GM23338 (cell line): ENCODE measurements around the gene TINCR. TPM values are rescaled to one million over a fixed set of nuclear protein-coding genes. Genes with fewer than 3 reads are reported as not detected.

ENCODE experiments used
- ATAC-seq: fragments of 200-7000 bp; cut with Tn5 transposase; 3 replicates; pipeline ENCODE4 v1.9.1; 2020
- DNase-seq: peaks from one replicate; pipeline ENCODE4 v3.0.0-alpha.2; 2015; ENCODE audit warnings: low spot score
- H2AFZ ChIP-seq: fragments of 200-600 bp; sonication (generic); 2 replicates; pipeline ENCODE4 v1.8.0; 2016; ENCODE audit warnings: antibody characterized with exemption, mild to moderate bottlenecking, moderate library complexity
- H3F3A ChIP-seq: fragments of 200-600 bp; sonication (generic); replicated peaks from 2 replicates; pipeline ENCODE4 v1.8.0; 2017; ENCODE audit warnings: antibody characterized with exemption, mixed run types, low read depth
- H3K27ac ChIP-seq: fragments of 200-600 bp; sonication (generic); 2 replicates; pipeline ENCODE4 v1.6.1; 2016; ENCODE audit warnings: low read depth
- H3K27me3 ChIP-seq: fragments of 200-600 bp; sonication (generic); 2 replicates; pipeline ENCODE4 v1.8.0; 2016; ENCODE audit warnings: mild to moderate bottlenecking, mixed run types, moderate library complexity; ENCODE audit not compliant: insufficient read depth
- H3K36me3 ChIP-seq: fragments of 200-600 bp; sonication (generic); 2 replicates; pipeline ENCODE4 v1.8.0; 2016; ENCODE audit warnings: mild to moderate bottlenecking; ENCODE audit not compliant: insufficient read depth
- H3K4me1 ChIP-seq: fragments of 200-600 bp; sonication (generic); 2 replicates; pipeline ENCODE4 v1.8.0; 2016; ENCODE audit warnings: mild to moderate bottlenecking, moderate library complexity; ENCODE audit not compliant: insufficient read depth
- H3K4me2 ChIP-seq: fragments of 200-600 bp; sonication (generic); 2 replicates; pipeline ENCODE4 v1.7.1; 2017; ENCODE audit warnings: mixed run types
- H3K4me3 ChIP-seq: fragments of 200-600 bp; sonication (generic); 2 replicates; pipeline ENCODE4 v1.6.1; 2016; ENCODE audit warnings: mixed run types
- H3K79me2 ChIP-seq: fragments of 200-600 bp; sonication (generic); replicated peaks from 2 replicates; pipeline ENCODE4 v1.8.0; 2017; ENCODE audit warnings: mild to moderate bottlenecking; ENCODE audit not compliant: insufficient read depth
- H3K9me2 ChIP-seq: fragments of 200-600 bp; sonication (generic); 2 replicates; pipeline ENCODE4 v1.8.0; 2017; ENCODE audit not compliant: insufficient read depth
- H4K20me1 ChIP-seq: fragments of 200-600 bp; sonication (generic); replicated peaks from 2 replicates; pipeline ENCODE4 v1.8.0; 2017; ENCODE audit warnings: mild to moderate bottlenecking; ENCODE audit not compliant: insufficient read depth
- H3K27ac Mint-ChIP-seq: 2 replicates; pipeline ENCODE4 v1.8.0; 2020; ENCODE audit warnings: inconsistent platforms, mild to moderate bottlenecking, moderate library complexity, mixed read lengths
- H3K27me3 Mint-ChIP-seq: 3 replicates; pipeline ENCODE4 v1.8.0; 2022; ENCODE audit warnings: low read depth, mild to moderate bottlenecking, moderate library complexity, mixed read lengths, inconsistent platforms; ENCODE audit not compliant: insufficient read depth, poor library complexity
- H3K36me3 Mint-ChIP-seq: 3 replicates; pipeline ENCODE4 v1.8.0; 2021; ENCODE audit warnings: low read depth, mild to moderate bottlenecking, inconsistent platforms, moderate library complexity, mixed read lengths
- H3K4me1 Mint-ChIP-seq: 3 replicates; pipeline ENCODE4 v1.8.0; 2020; ENCODE audit warnings: mild to moderate bottlenecking, inconsistent platforms, mixed read lengths
- H3K4me3 Mint-ChIP-seq: 3 replicates; pipeline ENCODE4 v1.8.0; 2021; ENCODE audit warnings: moderate library complexity, mild to moderate bottlenecking, inconsistent platforms, mixed read lengths
- H3K9me3 Mint-ChIP-seq: 3 replicates; pipeline ENCODE4 v1.8.0; 2020; ENCODE audit warnings: moderate library complexity, mild to moderate bottlenecking, inconsistent platforms, mixed read lengths
- CREB1 ChIP-seq: fragments of 250-450 bp; sonication (Bioruptor Pico); IDR thresholded peaks from 2 replicates; pipeline ENCODE4 v1.5.0; 2020; ENCODE audit warnings: low read depth, mild to moderate bottlenecking, moderate library complexity
- EZH2 ChIP-seq: fragments of 200-600 bp; sonication (generic); IDR thresholded peaks from one replicate; pipeline ENCODE4 v1.8.0; 2017; ENCODE audit warnings: antibody characterized with exemption, mild to moderate bottlenecking, low read depth; ENCODE audit not compliant: unreplicated experiment
- JUNB ChIP-seq: IDR thresholded peaks from one replicate; pipeline ENCODE4 v1.6.1; 2016; ENCODE audit warnings: antibody characterized with exemption; ENCODE audit not compliant: unreplicated experiment
- NANOG ChIP-seq: IDR thresholded peaks from 2 replicates; pipeline ENCODE4 v1.6.1; 2016; ENCODE audit warnings: antibody characterized with exemption, borderline replicate concordance
- REST ChIP-seq: IDR thresholded peaks from one replicate; pipeline ENCODE4 v1.6.1; 2018; ENCODE audit warnings: antibody characterized with exemption; ENCODE audit not compliant: unreplicated experiment
- STAT1 ChIP-seq: IDR thresholded peaks from one replicate; pipeline ENCODE4 v1.6.1; 2016; ENCODE audit warnings: antibody characterized with exemption; ENCODE audit not compliant: unreplicated experiment
- ZNF114 ChIP-seq: fragments of 250-450 bp; sonication (Bioruptor Pico); IDR thresholded peaks from 2 replicates; pipeline ENCODE4 v1.5.0; 2020; ENCODE audit warnings: mild to moderate bottlenecking, moderate library complexity
- polyA plus RNA-seq: library from polyadenylated mRNA; unstranded; fragments of >200 nt; fragmentation: Nextera tagmentation; extraction: Ambion mirVana; gene quantifications from 2 replicates; pipeline ENCODE4 v1.2.1, GENCODE V29; 2016
- total RNA-seq: library from RNA; depleted of rRNA; stranded (reverse); fragments of >200 nt; shearing (Covaris generic); gene quantifications from 2 replicates; pipeline ENCODE4 v1.2.3, GENCODE V29; 2014
- TF ChIP-seq, protein P1 (sequence below), 2 experiments: fragments of 200-600 bp in 1 of 2; sonication (generic) in 1 of 2; conservative IDR thresholded peaks; 2 replicates each; pipeline versions ENCODE4 v1.5.1 to v1.6.1; 2016 to 2017; ENCODE audit warnings: antibody characterized with exemption in 2 of 2, low read depth in 2 of 2, mild to moderate bottlenecking in 2 of 2, moderate library complexity in 1 of 2
- TF ChIP-seq, protein P2 (sequence below): IDR thresholded peaks from 2 replicates; pipeline ENCODE4 v1.6.1; 2016; ENCODE audit warnings: antibody characterized with exemption

TINCR gene
- total and polyA plus RNA-seq, 2 experiments from 2014 or later: 0.42 to 0.97 TPM

DNA sequence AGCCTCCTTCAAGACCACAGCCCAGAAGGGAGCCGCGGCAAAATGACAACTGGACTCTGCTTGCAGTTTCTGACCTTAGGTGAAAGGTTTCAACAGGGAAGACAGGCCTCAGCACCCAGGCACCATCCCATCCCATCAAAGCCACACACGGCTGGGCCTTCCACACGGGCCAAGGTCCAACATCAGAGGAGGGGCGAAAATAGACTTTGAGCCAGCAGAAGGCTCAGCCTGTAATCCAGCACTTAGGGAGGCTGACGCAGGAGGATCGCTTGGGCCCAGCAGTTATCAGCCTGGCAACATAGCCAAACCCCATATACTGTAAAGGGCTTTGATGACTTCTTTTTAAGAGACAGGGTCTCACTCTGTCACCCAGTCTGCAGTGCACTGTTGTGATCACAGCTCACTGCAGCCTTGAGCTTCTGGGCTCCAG is 26.8 kb upstream of the TINCR start:
- Histone ChIP-seq H3K4me2 (no peak overlapping the region), H3K9me2 (no peaks in the 10 kb centered on the region), H3K4me1 (no peaks in the 10 kb centered on the region), H3K27ac (no peak overlapping the region), H3K4me3 (no peak overlapping the region), H3K36me3 (peaks cover 27% of the 10 kb centered on the region), H3K27me3 (no peaks in the 10 kb centered on the region), H3K79me2 (0 out of 2 replicates have a peak, but pooled peaks cover 3% of the 10 kb centered on the region), H4K20me1 (peaks cover 10% of the 10 kb centered on the region; the same call in 1 of the 2 replicates), H2AFZ (no peak overlapping the region), H3F3A (0 out of 2 replicates have a peak, but pooled peaks cover 2% of the 10 kb centered on the region)
- ATAC-seq: no peak
- H3K27me3 Mint-ChIP-seq: peaks cover 12% of the 10 kb centered on the region
- H3K27ac Mint-ChIP-seq: no peak overlapping the region
- no peaks in the 10 kb centered on the region for H3K9me3 Mint-ChIP-seq
- no peak overlapping the region; the same call in 2 of the 3 replicates for H3K4me3 Mint-ChIP-seq
- no peak for DNase-seq
- H3K36me3 Mint-ChIP-seq: peaks cover 83% of the 10 kb centered on the region
- peaks cover 3% of the 10 kb centered on the region; the same call in 2 of the 3 replicates for H3K4me1 Mint-ChIP-seq
- no peak for TF ChIP-seq JUNB
- TF ChIP-seq, protein P1, sequence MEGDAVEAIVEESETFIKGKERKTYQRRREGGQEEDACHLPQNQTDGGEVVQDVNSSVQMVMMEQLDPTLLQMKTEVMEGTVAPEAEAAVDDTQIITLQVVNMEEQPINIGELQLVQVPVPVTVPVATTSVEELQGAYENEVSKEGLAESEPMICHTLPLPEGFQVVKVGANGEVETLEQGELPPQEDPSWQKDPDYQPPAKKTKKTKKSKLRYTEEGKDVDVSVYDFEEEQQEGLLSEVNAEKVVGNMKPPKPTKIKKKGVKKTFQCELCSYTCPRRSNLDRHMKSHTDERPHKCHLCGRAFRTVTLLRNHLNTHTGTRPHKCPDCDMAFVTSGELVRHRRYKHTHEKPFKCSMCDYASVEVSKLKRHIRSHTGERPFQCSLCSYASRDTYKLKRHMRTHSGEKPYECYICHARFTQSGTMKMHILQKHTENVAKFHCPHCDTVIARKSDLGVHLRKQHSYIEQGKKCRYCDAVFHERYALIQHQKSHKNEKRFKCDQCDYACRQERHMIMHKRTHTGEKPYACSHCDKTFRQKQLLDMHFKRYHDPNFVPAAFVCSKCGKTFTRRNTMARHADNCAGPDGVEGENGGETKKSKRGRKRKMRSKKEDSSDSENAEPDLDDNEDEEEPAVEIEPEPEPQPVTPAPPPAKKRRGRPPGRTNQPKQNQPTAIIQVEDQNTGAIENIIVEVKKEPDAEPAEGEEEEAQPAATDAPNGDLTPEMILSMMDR (conservative IDR thresholded peaks at IDR 0.05; ENCODE audit: low read depth in 2 of 2): no peak
- TF ChIP-seq CREB1 (CRISPR knock-in tag): no peak
- TF ChIP-seq STAT1: no peak
- TF ChIP-seq, protein P2, sequence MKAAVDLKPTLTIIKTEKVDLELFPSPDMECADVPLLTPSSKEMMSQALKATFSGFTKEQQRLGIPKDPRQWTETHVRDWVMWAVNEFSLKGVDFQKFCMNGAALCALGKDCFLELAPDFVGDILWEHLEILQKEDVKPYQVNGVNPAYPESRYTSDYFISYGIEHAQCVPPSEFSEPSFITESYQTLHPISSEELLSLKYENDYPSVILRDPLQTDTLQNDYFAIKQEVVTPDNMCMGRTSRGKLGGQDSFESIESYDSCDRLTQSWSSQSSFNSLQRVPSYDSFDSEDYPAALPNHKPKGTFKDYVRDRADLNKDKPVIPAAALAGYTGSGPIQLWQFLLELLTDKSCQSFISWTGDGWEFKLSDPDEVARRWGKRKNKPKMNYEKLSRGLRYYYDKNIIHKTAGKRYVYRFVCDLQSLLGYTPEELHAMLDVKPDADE: no peak
- no peak for TF ChIP-seq EZH2
- no peak for TF ChIP-seq ZNF114 (CRISPR knock-in tag)
- TF ChIP-seq NANOG: no peak

GRCh38 chr19:5593343-5594255 is 25.8 kb upstream of the TINCR start:
- no peaks in the 10 kb centered on the region for H3K27me3 ChIP-seq
- peaks cover 10% of the 10 kb centered on the region; the same call in 1 of the 2 replicates for H4K20me1 ChIP-seq
- H3K36me3 ChIP-seq: peaks cover 23% of the 10 kb centered on the region
- H3K79me2 ChIP-seq: 0 out of 2 replicates have a peak, but pooled peaks cover 3% of the 10 kb centered on the region
- H3K36me3 Mint-ChIP-seq: peaks cover 82% of the 10 kb centered on the region
- no peaks in the 10 kb centered on the region for H3K4me1 ChIP-seq
- no peak for ATAC-seq
- no peak overlapping the region for H3K4me3 ChIP-seq
- DNase-seq: no peak
- no peaks in the 10 kb centered on the region; the same call in 2 of the 3 replicates for H3K9me3 Mint-ChIP-seq
- H3K9me2 ChIP-seq: no peaks in the 10 kb centered on the region
- H3K4me3 Mint-ChIP-seq: no peak overlapping the region
- peaks cover 9% of the 10 kb centered on the region for H3K4me1 Mint-ChIP-seq
- H3K27ac Mint-ChIP-seq: no peak overlapping the region
- no peak overlapping the region for H2AFZ ChIP-seq
- 0 out of 2 replicates have a peak, but pooled peaks cover 2% of the 10 kb centered on the region for H3F3A ChIP-seq
- no peak overlapping the region for H3K27ac ChIP-seq
- H3K27me3 Mint-ChIP-seq: peaks cover 8% of the 10 kb centered on the region
- H3K4me2 ChIP-seq: no peak overlapping the region
- TF ChIP-seq NANOG: no peak
- no peak for TF ChIP-seq ZNF114 (CRISPR knock-in tag)
- TF ChIP-seq, protein P2: no peak
- TF ChIP-seq JUNB: no peak
- no peak for TF ChIP-seq CREB1 (CRISPR knock-in tag)
- no peak for TF ChIP-seq STAT1
- TF ChIP-seq REST: no peak
- TF ChIP-seq, protein P1 (conservative IDR thresholded peaks at IDR 0.05; ENCODE audit: low read depth in 2 of 2): no peak
